HepG2 (cell line): Measurements from ENCODE around the gene PSEN1. TPM values are rescaled to one million over a fixed set of nuclear protein-coding genes. Genes with fewer than 3 reads are reported as not detected.

Source experiments
- AKAP8 ChIP-seq: sonication (generic); formaldehyde crosslinking; IDR thresholded peaks from 2 replicates; pipeline ENCODE4 v1.5.1; 2020; ENCODE audit warnings: mild to moderate bottlenecking, missing genetic modification reagents
- FIP1L1 ChIP-seq: fragments of 200-400 bp; formaldehyde crosslinking; IDR thresholded peaks from 2 replicates; pipeline ENCODE4 v1.6.1; 2018; ENCODE audit warnings: low read depth, mild to moderate bottlenecking, low read length, moderate library complexity, borderline replicate concordance; ENCODE audit not compliant: insufficient read depth
- KDM5B ChIP-seq: sonication (generic); formaldehyde crosslinking; IDR thresholded peaks from 2 replicates; pipeline ENCODE4 v1.4.0; 2020; ENCODE audit warnings: missing genetic modification reagents, mild to moderate bottlenecking, borderline replicate concordance
- KLF13 ChIP-seq: sonication (generic); formaldehyde crosslinking; IDR thresholded peaks from 2 replicates; pipeline ENCODE4 v1.4.0; 2020; ENCODE audit warnings: mild to moderate bottlenecking, missing genetic modification reagents
- MBD4 ChIP-seq: IDR thresholded peaks from 2 replicates; pipeline ENCODE4 v1.6.1; 2012; ENCODE audit warnings: low read length, inconsistent platforms, borderline replicate concordance
- MBNL3 ChIP-seq: fragments of 250-450 bp; sonication (Bioruptor Pico); conservative IDR thresholded peaks from 2 replicates; pipeline ENCODE4 v1.8.0; 2022; ENCODE audit warnings: mild to moderate bottlenecking, inconsistent platforms
- ONECUT2 ChIP-seq: sonication (generic); formaldehyde crosslinking; IDR thresholded peaks from 2 replicates; pipeline ENCODE4 v1.4.0; 2020; ENCODE audit warnings: missing genetic modification reagents
- RXRB ChIP-seq: IDR thresholded peaks from 2 replicates; pipeline ENCODE4 v1.6.1; 2016; ENCODE audit warnings: borderline replicate concordance, missing genetic modification reagents, missing compliant biosample characterization
- TCF7L2 ChIP-seq: IDR thresholded peaks from 2 replicates; pipeline ENCODE4 v1.6.1; 2011; ENCODE audit warnings: mild to moderate bottlenecking, low read depth, low read length, moderate library complexity
- TEAD3 ChIP-seq: optimal IDR thresholded peaks from 2 replicates; pipeline ENCODE3; 2016; ENCODE audit warnings: borderline replicate concordance
- TSC22D2 ChIP-seq: sonication (generic); formaldehyde crosslinking; IDR thresholded peaks from 2 replicates; pipeline ENCODE4 v1.5.1; 2020; ENCODE audit warnings: missing genetic modification reagents, mild to moderate bottlenecking, borderline replicate concordance
- ZNF296 ChIP-seq: sonication (generic); formaldehyde crosslinking; conservative IDR thresholded peaks from 2 replicates; pipeline ENCODE4 v1.5.0; 2020; ENCODE audit warnings: mild to moderate bottlenecking, missing genetic modification reagents
- ZNF30 ChIP-seq: sonication (generic); formaldehyde crosslinking; IDR thresholded peaks from 2 replicates; pipeline ENCODE4 v1.5.0; 2020; ENCODE audit warnings: mild to moderate bottlenecking, missing genetic modification reagents
- ZNF329 ChIP-seq: sonication (generic); formaldehyde crosslinking; IDR thresholded peaks from 2 replicates; pipeline ENCODE4 v1.9.0; 2021; ENCODE audit warnings: low read depth, mild to moderate bottlenecking, missing genetic modification reagents
- ZNF670 ChIP-seq: sonication (generic); formaldehyde crosslinking; IDR thresholded peaks from 2 replicates; pipeline ENCODE4 v1.8.0; 2022; ENCODE audit warnings: mild to moderate bottlenecking, missing genetic modification reagents, borderline replicate concordance
- ZNF782 ChIP-seq: sonication (generic); formaldehyde crosslinking; IDR thresholded peaks from 2 replicates; pipeline ENCODE4 v1.4.0; 2020; ENCODE audit warnings: missing genetic modification reagents, mild to moderate bottlenecking, borderline replicate concordance
- polyA plus RNA-seq, 8 experiments: library from polyadenylated mRNA; depleted of rRNA in 3 of 8; stranded (reverse) in 7 of 8; unstranded in 1 of 8; fragments of >200 nt; fragmentation: Illumina TruSeq in 4 of 8; extraction: Trizol in 4 of 8; gene quantifications; 2 replicates each; pipeline versions ENCODE4 v1.2.1 to v1.2.3, GENCODE V29; 2011 to 2016; ENCODE audit warnings: low read depth in 4 of 8, missing spikeins in 1 of 8, mixed read lengths in 1 of 8; ENCODE audit not compliant: insufficient read depth in 1 of 8
- total RNA-seq, 5 experiments: library from RNA; depleted of rRNA; stranded (reverse); fragments of >200 nt; fragmentation: Illumina TruSeq; extraction: Trizol; gene quantifications; 2 replicates each; pipeline ENCODE4 v1.2.3, GENCODE V29; 2016; ENCODE audit warnings: low read depth in 1 of 5
- TF ChIP-seq, protein P1 (sequence below): sonication (generic); formaldehyde crosslinking; IDR thresholded peaks from 2 replicates; pipeline ENCODE4 v1.5.0; 2020; ENCODE audit warnings: missing genetic modification reagents
- TF ChIP-seq, protein P2 (sequence below): IDR thresholded peaks from 2 replicates; pipeline ENCODE4 v1.6.1; 2012; ENCODE audit warnings: inconsistent platforms
- TF ChIP-seq, protein P3 (sequence below): sonication (generic); formaldehyde crosslinking; IDR thresholded peaks from 2 replicates; pipeline ENCODE4 v1.4.0; 2020; ENCODE audit warnings: missing genetic modification reagents; ENCODE audit errors: not compliant biosample characterization
- TF ChIP-seq, protein P4 (sequence below): sonication (generic); formaldehyde crosslinking; IDR thresholded peaks from 2 replicates; pipeline ENCODE4 v1.5.1; 2020; ENCODE audit warnings: missing genetic modification reagents, mild to moderate bottlenecking, borderline replicate concordance
- TF ChIP-seq, protein P5 (sequence below): sonication (generic); formaldehyde crosslinking; conservative IDR thresholded peaks from 2 replicates; pipeline ENCODE4 v1.8.0; 2022; ENCODE audit warnings: low read depth, missing genetic modification reagents

The PSEN1 gene
- total and polyA plus RNA-seq, 2 of the 13 experiments (the other 11 are each of a cell fraction or from before 2014, with no cell fraction given) = 12.5 to 26.6 TPM

DNA sequence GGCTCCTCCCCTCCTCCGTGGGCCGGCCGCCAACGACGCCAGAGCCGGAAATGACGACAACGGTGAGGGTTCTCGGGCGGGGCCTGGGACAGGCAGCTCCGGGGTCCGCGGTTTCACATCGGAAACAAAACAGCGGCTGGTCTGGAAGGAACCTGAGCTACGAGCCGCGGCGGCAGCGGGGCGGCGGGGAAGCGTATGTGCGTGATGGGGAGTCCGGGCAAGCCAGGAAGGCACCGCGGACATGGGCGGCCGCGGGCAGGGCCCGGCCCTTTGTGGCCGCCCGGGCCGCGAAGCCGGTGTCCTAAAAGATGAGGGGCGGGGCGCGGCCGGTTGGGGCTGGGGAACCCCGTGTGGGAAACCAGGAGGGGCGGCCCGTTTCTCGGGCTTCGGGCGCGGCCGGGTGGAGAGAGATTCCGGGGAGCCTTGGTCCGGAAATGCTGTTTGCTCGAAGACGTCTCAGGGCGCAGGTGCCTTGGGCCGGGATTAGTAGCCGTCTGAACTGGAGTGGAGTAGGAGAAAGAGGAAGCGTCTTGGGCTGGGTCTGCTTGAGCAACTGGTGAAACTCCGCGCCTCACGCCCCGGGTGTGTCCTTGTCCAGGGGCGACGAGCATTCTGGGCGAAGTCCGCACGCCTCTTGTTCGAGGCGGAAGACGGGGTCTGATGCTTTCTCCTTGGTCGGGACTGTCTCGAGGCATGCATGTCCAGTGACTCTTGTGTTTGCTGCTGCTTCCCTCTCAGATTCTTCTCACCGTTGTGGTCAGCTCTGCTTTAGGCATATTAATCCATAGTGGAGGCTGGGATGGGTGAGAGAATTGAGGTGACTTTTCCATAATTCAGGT lies at the start of gene PSEN1 (continued):
- TF ChIP-seq, protein P1, sequence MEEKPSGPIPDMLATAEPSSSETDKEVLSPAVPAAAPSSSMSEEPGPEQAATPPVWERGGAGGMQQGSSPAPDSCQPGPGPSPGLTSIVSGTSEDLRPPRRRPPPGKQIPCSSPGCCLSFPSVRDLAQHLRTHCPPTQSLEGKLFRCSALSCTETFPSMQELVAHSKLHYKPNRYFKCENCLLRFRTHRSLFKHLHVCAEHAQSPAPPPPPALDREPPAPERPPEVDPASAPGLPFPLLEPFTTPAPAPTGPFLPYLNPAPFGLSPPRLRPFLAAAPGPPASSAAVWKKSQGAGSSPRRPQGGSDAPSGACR (CRISPR knock-in tag) = no peak
- no peak for TF ChIP-seq FIP1L1
- TF ChIP-seq AKAP8 = no peak
- TF ChIP-seq KLF13 (CRISPR knock-in tag) = no peak
- TF ChIP-seq MBNL3 = no peak
- TF ChIP-seq MBD4 = no peak
- TF ChIP-seq TSC22D2 = peak; percentile 19; the same call in 1 of the 2 replicates
- TF ChIP-seq ZNF30 = no peak
- TF ChIP-seq ZNF670 = no peak
- TF ChIP-seq TEAD3 (CRISPR knock-in tag) = peak; percentile 41
- TF ChIP-seq ZNF329 (CRISPR knock-in tag) = no peak
- TF ChIP-seq RXRB (CRISPR knock-in tag) = 0 out of 2 replicates have a peak, but pooled peaks have one; percentile 10
- peak; percentile 49; the same call in 1 of the 2 replicates for TF ChIP-seq ZNF782 (CRISPR knock-in tag)
- TF ChIP-seq, protein P2, sequence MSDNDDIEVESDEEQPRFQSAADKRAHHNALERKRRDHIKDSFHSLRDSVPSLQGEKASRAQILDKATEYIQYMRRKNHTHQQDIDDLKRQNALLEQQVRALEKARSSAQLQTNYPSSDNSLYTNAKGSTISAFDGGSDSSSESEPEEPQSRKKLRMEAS = 0 out of 2 replicates have a peak, but pooled peaks have one; percentile 17
- no peak for TF ChIP-seq ONECUT2 (CRISPR knock-in tag)
- no peak for TF ChIP-seq TCF7L2
- TF ChIP-seq, protein P3, sequence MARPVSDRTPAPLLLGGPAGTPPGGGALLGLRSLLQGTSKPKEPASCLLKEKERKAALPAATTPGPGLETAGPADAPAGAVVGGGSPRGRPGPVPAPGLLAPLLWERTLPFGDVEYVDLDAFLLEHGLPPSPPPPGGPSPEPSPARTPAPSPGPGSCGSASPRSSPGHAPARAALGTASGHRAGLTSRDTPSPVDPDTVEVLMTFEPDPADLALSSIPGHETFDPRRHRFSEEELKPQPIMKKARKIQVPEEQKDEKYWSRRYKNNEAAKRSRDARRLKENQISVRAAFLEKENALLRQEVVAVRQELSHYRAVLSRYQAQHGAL (CRISPR knock-in tag) = no peak
- TF ChIP-seq KDM5B (CRISPR knock-in tag) = peak; percentile 65; the same call in 1 of the 2 replicates
- TF ChIP-seq, protein P4, sequence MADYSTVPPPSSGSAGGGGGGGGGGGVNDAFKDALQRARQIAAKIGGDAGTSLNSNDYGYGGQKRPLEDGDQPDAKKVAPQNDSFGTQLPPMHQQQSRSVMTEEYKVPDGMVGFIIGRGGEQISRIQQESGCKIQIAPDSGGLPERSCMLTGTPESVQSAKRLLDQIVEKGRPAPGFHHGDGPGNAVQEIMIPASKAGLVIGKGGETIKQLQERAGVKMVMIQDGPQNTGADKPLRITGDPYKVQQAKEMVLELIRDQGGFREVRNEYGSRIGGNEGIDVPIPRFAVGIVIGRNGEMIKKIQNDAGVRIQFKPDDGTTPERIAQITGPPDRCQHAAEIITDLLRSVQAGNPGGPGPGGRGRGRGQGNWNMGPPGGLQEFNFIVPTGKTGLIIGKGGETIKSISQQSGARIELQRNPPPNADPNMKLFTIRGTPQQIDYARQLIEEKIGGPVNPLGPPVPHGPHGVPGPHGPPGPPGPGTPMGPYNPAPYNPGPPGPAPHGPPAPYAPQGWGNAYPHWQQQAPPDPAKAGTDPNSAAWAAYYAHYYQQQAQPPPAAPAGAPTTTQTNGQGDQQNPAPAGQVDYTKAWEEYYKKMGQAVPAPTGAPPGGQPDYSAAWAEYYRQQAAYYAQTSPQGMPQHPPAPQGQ (CRISPR knock-in tag) = no peak
- TF ChIP-seq ZNF296 (CRISPR knock-in tag) = no peak
- TF ChIP-seq, protein P5, sequence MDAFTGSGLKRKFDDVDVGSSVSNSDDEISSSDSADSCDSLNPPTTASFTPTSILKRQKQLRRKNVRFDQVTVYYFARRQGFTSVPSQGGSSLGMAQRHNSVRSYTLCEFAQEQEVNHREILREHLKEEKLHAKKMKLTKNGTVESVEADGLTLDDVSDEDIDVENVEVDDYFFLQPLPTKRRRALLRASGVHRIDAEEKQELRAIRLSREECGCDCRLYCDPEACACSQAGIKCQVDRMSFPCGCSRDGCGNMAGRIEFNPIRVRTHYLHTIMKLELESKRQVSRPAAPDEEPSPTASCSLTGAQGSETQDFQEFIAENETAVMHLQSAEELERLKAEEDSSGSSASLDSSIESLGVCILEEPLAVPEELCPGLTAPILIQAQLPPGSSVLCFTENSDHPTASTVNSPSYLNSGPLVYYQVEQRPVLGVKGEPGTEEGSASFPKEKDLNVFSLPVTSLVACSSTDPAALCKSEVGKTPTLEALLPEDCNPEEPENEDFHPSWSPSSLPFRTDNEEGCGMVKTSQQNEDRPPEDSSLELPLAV (CRISPR knock-in tag) = no peak
